Adipose tissue (tissue), 3 donors: ENCODE results near the gene UBL7. TPM values are rescaled to one million over a fixed set of nuclear protein-coding genes. Genes with fewer than 3 reads are reported as not detected.

Experiments used
- H3K27ac ChIP-seq: one replicate; pipeline ENCODE4 v1.5.1; 2013; ENCODE audit warnings: low read depth, low read length
- WGBS, 3 donors: extraction: QIAGEN DNeasy Blood & Tissue Kit; methylation state at CpG; one replicate each; pipeline ENCODE4 v1.1.7; 2013; 5-methylcytosine and 5-hydroxymethylcytosine counted together
- polyA plus RNA-seq, 3 donors: library from polyadenylated mRNA; stranded (reverse); fragments of 200-250 nt; gene quantifications; one replicate each; pipeline ENCODE4 v1.2.3, GENCODE V29; 2013
- donor health status: healthy with polysubstance abuse.
- donor health status: Bipolar disorder and iron deficiency.
- donor health status: healthy.

UBL7 gene
- polyA plus RNA-seq, 3 donors = 26.7 to 33.9 (median 31.9) TPM

DNA sequence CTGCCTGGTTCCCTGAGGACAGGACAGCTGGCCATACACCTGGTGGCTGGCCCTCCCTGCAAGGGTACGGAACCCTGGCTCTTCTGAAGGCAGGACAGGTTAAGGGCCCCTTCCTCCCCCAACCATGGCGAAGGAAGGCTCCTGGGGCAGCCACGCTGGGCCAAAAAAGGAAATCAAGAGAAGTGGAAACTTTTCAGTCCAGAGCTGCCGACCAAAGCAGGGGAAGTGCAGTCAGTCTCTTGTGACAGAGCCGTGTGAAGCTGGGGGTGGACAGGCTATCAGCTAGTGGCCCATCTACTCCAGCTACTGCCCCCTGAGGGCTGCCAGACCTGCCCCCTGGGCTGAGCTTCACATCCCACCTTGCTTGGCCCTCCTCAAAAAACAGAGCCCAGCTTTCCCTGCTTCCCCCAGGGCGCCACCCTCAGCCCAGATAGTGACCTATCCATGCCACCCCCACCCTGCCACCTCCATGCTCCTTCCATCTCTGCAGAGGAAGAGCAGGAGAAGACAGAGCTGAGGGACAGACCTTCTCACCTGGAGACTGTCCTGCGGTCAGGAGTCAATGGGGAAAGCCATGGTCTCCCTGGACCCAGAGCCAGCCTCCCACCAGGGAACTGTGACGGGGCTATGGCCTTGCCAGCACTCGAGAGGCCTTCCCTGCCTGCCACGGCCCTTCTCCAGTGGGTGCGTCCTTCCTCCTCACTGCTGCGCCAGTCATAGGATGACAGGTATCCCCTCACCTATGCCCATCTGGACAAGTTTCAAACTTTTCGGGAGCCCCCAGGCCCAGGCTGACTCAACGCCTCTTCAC, 31.8 kb downstream of the UBL7 start:
- no peak overlapping the region for H3K27ac ChIP-seq
- WGBS, 3 donors = 77 to 89% (median 80%) methylated on average over 14 of the region's 14 CpGs

DNA sequence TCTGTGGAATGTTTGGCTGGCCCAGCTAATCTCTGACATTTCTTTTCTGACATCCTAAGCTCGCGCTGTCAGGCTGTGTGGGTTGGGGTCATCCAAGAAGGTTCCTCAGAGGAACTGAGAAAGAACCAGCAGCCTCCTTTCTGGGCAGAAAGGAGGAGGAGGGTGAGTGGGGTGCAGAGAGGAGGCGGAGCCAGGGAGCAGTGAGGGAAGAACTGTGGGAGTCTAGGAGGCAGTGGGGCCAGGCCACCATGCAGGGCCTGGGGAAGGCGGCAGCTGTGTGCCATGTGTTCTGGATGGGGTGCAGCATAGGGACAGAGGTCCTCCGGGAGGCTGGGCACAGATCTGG, 32.5 kb downstream of the UBL7 start:
- no peak overlapping the region for H3K27ac ChIP-seq
- WGBS, 3 donors = 83 to 91% (median 86%) methylated on average over 5 of the region's 5 CpGs

DNA sequence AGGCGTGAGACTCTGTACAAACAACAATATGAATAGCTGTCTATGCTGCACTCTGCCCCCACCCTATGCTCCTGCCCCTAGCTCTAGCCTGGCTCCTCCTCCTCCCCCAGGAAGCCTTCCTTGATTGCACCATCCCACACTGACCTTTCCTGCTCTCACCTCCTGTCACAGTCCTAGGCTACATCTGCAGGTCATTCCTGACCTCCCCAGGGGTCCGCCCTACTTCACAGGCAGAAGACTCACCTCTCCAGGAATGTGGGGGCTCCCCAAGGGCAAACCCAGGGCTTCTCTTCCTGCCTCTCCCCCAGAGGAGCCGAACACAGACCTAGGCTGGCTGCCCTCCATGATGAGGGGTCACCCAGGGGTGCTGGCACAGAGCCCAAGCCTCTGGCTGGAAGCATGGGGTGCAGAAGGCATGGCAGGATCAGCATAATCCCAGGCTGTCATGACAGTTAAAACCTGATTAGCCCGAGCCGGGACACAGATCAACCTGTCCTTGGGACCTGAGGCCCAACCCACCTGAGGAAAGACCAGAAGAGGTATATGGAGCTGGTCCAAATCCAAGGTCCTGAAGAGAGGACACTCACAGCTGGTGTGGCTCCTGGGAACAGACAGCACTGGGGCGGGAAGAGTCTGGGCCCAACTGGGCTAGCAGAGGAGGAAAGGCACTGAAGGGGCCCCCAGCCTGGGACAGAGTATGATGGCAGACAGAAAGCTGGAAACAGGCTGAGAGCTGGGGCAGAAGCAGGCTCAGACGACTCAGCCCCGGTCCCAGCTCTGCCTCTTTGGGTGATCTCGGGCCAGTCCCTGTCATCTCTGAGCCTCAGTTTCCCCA, 33.1 kb downstream of the UBL7 start:
- H3K27ac ChIP-seq = no peak overlapping the region
- WGBS, 3 donors = 67 to 88% (median 86%) methylated on average over 8 to 9 of the region's 9 CpGs

- H3K27ac ChIP-seq = no peak overlapping the region
- WGBS, 3 donors = 79 to 93% (median 92%) methylated on average over 10 of the region's 10 CpGs
These were observed 34.3 kb downstream of the UBL7 start for GRCh38 chr15:74426404-74427281.

- no peak overlapping the region for H3K27ac ChIP-seq
- WGBS, 3 donors = 73 to 89% (median 78%) methylated on average over 7 of the region's 7 CpGs
These were observed 35.3 kb downstream of the UBL7 start for GRCh38 chr15:74425630-74426029.

DNA sequence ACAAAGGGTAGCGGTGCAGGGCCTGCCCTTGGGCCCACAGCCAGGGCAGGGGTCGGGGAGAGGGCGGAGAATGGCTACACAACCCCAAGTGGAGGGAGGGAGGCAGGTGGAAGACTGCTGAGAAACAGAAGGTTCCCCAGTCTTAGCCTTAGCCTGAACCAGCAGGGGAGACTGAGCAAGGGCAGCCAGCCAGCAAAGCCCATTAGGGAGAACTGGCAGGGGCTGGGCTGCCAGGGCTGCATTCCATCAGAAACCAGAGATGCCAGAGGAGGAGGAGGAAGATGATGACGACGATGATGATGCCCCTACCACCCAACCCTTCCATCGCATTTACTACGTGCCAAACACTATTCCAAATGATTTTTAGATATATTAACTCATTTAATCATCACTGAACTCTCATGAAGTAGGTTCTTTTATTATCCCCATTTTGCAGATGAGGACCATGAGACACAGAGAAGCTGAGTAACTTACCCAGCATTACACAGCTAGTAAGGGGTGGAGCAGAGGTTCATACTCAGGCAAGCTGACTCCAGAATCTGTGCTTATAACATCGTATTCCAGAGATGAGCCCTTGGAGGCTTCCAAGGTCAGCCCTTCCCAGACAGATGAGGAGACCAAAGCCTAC, 35.9 kb downstream of the UBL7 start:
- H3K27ac ChIP-seq = no peak overlapping the region
- 84 to 89% (median 87%) methylated on average over 8 of the region's 8 CpGs for WGBS, 3 donors

- WGBS, 3 donors = 80 to 86% (median 84%) methylated on average over 10 of the region's 10 CpGs
- H3K27ac ChIP-seq = no peak overlapping the region
These were observed 37.3 kb downstream of the UBL7 start for GRCh38 chr15:74423431-74424257.

DNA sequence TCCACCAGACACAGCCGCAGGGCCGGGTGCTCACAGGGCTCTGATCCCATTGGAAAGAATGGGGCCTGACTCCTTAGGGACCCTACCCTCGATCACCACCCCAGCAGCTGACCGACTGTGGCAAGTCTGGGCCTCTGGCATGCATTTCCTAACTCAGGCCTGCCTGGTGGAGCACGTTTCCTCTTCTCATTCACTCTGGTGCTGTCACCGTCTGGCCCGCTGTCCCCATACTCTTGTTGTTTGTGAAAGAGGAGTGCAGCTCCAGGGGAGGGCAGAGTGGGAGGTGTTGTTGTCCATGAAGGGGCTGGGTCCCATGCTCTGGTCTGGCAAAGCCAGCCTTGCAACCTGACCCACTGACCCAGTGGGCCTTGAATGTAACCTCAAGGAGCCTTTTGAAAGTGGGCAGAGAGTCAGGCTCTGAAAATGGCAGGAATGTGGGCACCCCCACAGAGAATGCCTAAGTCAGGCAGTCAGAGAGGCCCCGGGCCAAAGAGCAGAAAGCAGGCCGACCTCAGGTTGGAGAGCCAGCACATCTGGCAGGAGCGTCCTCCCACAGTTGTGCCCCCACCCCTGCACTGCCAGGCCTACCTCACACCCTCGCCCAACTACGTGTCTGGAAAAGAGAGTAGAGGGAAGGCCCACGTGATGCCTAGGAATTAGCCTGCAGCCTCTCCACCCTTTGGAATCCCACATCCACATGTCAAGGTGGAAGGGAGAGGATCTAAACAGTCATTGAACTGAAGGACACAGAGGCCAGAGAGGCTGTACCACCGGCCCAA, 38.1 kb downstream of the UBL7 start:
- no peak overlapping the region for H3K27ac ChIP-seq
- 63 to 75% (median 74%) methylated on average over 14 of the region's 14 CpGs for WGBS, 3 donors

DNA sequence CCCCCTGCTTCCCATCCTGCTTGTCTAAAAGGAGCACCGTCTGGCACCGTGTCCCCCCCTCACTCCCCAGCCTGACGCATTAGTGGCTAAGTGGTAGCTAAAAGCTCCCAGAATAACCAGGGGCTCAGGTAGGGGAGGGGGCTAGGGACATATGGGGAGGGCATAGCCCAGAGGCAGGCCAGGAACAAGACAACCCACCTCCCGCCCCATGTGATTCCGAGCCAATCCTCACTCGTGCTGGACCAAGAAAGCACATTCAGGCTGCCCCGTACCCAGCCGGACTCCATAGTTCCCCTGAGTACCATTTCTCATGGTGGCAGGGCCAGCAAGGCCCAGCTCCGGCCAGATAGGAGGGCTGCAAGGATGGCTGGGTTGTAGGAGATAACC, 38.7 kb downstream of the UBL7 start:
- H3K27ac ChIP-seq = no peak overlapping the region
- 71 to 89% (median 80%) methylated on average over 9 of the region's 9 CpGs for WGBS, 3 donors

DNA sequence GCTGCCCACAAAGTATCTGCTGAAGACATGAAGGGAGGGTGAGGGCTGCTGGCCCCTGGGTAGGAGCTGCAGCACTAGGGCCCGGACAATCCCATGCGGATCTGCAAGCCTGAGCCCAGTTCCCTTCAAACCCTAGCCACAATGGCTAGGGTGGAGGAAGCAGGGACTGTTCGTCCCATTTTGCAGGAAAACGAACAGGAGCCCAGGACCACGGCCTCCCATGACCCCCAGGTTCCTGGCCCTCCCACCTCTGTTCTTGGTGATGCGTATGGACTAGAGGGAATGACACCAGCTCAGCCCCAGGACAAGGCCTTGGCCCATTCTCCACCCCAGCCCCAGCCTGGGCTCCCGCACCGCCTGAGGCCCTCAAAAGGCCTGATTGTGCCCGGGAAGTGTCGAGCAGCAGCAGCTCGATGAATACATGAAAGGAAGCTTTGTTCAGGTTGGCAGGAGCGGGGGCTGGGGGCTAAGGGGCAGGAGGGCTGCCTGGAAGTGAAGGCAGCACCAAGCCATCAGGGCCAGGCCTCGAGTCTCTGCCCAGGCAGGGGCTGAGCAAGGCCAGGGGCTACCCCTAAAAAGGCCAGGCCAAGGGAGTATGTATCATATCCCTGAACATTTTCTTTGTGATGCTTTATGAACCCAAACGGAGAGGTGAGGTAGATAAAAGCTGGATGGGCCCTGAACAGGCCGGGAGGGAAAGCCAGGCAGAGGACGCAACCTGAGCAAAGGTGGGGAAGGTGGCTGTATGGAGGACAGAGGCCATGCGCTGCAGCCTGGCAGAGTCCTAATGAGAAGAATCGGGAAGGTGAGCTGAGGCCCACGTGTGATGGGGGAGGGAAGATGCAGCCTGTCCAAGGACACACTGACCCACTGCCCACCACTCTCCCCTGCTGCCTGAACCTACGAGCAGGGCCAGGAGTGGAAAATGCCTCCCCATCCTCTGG, 39.4 kb downstream of the UBL7 start:
- no peak overlapping the region for H3K27ac ChIP-seq
- WGBS, 3 donors = 88 to 94% (median 92%) methylated on average over 20 of the region's 20 CpGs

DNA sequence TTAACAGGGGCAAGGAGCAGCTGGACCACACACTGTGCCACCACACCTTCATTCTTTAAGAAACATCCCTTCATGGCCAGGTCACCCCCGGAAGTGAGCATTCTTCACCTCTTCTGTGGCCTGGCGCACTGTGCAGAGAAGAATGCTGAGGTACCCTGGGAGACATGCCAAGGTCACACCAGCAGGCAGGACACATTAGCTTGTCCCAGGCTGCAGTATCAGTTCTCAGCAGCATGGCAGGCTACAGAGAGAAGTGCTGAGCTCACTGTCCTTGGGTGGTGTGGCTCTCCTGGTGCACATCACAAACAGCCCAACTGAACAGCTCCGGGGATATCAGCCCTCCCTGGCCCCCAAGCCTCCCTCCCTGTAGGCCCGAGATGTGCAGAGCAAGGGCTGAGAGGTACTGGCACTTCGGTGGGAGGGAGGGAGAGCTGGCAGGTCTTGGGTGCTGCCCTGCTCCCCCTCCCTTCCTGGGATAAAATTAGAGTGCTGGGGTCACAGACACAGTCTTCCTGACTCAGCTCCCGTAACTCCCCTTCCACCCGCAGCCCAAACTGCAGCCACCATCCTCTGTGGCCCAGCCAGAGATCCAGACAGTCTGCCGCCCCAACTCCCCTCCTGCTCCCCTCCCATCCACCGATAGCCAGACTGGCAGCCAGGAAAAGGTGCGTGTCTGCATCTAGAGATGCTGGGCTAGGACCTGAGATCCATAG, 40.6 kb downstream of the UBL7 start:
- WGBS, 3 donors = 68 to 83% (median 80%) methylated on average over 10 of the region's 10 CpGs
- no peak overlapping the region for H3K27ac ChIP-seq

DNA sequence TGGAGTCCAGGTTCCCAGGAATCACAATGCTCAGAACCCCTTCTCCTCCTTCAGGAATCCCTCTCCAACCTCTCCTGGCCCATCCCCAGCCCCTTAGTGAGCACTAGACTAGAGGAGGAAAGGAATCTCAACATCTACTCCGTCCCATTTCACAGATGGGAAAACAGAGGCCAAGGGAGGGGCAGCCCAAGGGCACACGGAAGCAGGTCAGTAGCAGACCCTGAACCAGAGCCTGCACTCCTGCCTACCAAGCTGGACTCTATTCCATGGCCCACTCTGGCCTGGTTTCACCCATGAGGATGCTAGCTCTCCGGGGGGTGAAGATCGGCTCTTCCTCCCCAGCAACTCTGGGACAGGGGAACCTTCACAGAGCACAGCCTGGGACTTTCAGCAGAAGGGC, 41.5 kb downstream of the UBL7 start:
- 89 to 98% (median 92%) methylated on average over 4 of the region's 4 CpGs for WGBS, 3 donors
- H3K27ac ChIP-seq = no peak overlapping the region

DNA sequence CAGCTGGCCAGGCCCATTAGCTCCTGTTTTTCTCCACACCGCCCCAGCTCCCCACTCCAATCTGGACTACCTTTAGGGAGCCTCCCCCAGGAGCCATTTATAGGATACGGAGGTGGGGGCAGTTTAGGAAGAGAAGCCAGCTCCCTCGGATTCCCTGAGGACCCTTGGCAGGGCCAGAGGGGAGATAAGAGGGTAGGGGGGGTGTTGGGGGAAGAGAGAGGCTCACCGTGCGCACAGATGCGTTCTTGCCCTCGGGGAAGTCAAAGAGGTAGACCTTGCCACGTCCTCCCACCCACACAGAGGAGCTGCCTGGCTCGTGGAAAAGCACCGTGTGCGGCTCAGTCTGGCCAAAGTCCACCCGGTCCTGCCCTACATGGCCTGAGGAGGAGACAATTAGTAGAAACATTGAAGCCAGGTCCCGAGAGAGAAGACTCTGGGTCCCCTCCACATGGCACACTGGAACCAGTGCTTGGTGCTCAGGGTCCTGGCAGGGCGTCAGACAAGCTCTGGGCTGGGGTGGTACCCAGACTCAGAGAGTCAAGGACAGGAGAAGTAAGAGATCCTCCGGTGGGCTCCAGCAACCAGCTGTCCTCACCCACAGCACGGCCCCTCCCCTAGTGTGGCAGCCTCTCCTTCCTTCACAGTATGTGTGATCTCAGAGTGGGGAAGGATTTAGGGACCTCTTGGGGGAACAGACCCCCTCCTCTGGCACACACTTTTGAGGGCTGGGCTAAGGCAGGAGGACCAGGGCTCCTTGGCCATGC, 42.2 kb downstream of the UBL7 start:
- WGBS, 3 donors = 71 to 77% (median 76%) methylated on average over 16 of the region's 16 CpGs
- H3K27ac ChIP-seq = no peak overlapping the region

DNA sequence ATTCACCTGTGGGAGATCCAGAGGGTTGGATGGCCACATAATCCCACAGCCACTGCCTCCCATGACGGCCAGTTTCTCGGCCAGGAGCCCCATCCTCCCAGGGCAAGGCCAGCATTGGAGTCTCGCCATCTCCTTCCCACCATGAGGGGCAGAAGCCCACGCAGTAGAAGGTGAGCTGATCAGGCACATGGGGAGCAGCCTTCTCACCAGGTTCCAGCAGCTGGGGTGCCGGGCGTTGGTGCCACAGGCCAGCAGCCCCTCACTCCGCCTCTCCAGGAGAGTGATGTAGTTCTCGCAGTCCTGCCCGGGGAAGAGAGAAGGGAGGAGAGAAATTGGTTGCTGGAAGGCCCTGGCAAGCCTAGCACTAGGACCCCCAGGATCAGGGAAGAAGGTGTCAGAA, 43.3 kb downstream of the UBL7 start:
- 92 to 94% (median 93%) methylated on average over 9 of the region's 9 CpGs for WGBS, 3 donors
- no peak overlapping the region for H3K27ac ChIP-seq

GRCh38 chr15:74417225-74417624, 43.7 kb downstream of the UBL7 start:
- 53 to 86% (median 60%) methylated on average over 13 of the region's 13 CpGs for WGBS, 3 donors
- H3K27ac ChIP-seq = no peak overlapping the region
